ENCODE measurements around the gene APOC1. TPM values are rescaled to one million over a fixed set of nuclear protein-coding genes. Genes with fewer than 3 reads are reported as not detected.
A peak's percentile ranks its signal among the peaks of the same experiment; 100 is the strongest.

The APOC1 gene
- total and polyA plus RNA-seq, 4 donors, result 14.0 to 1,030 (median 217) TPM

GRCh38 chr19:44890366-44891015 lies 23.9 kb upstream of the APOC1 start:
- Histone ChIP-seq H3K4me1 (ENCODE audit: control insufficient read depth in 5 of 5, insufficient read depth in 5 of 5, low read length in 5 of 5) (peaks cover 4 to 19% (median 7%) of the 10 kb centered on the region in 5 donors), H3K9me3 (ENCODE audit: control insufficient read depth in 4 of 4, insufficient read depth in 3 of 4, low read length in 3 of 4) (no peaks in the 10 kb centered on the region), H3K27me3 (ENCODE audit: control insufficient read depth in 3 of 3, insufficient read depth in 3 of 3, low read length in 2 of 3) (no peaks in the 10 kb centered on the region), H3K27ac (ENCODE audit: low read depth in 1 of 2, low read length in 1 of 2) (peak overlapping the region; percentile 93 to 96), H3K36me3 (ENCODE audit: control insufficient read depth in 4 of 4, insufficient read depth in 4 of 4, low read length in 4 of 4) (peaks cover 11 to 28% (median 12%) of the 10 kb centered on the region in 4 donors), H3K4me3 (peak overlapping the region; percentile 53), H3K9ac (ENCODE audit: insufficient read depth in 1 of 2, low read length in 2 of 2) (peak overlapping the region in 1 of 2 donors; percentile 56)
- no peak for TF ChIP-seq CTCF (IDR thresholded peaks at IDR 0.05; ENCODE audit: control extremely low read depth, extremely low read depth)
- 0% methylated on average over 40 of the region's 40 CpGs for WGBS, 2 donors
- ATAC-seq (ENCODE audit: insufficient read depth, low FRiP score), result peak; percentile 92
- peak; percentile 100 for DNase-seq

DNA sequence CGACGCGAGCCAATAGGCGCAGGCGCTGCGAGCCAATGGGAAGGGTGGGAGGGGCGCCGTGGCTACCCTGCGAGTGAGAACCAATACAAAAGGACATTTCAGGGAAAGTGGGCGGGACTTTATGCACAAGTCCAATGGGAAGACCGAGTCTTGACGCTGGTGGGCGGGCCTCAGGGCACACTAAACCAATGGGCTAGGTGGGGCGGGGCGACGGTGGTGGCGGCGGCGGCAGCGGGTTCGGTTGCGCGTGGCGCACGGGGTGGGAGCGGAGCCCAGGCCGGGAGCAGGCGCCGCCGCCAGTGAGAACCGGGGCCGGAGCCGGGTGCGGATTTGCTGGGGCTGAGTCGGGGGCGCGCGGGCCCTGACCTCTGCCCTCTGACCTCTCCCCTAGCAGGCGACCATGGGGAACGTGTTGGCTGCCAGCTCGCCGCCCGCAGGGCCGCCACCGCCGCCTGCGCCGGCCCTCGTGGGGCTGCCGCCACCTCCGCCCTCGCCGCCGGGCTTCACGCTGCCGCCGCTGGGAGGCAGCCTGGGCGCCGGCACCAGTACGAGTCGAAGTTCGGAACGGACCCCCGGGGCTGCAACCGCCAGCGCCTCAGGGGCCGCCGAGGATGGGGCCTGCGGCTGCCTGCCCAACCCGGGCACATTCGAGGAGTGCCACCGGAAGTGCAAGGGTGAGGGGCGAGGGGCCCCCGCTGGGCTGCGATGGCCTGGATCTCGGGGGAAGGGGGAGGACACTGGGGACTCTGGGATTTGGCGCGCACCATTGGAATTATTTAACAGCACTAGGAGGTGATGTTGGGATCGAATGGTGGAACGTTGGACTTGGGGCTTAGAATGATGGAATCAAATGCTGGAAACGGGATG lies 23.2 kb upstream of the APOC1 start, which contains the start of gene TOMM40:
Gene TOMM40 (plus strand): TSS at position 239 of the 867 bp plus-strand sequence. CDS start 162 bp downstream, at position 401.
- H3K4me1 ChIP-seq (ENCODE audit: control insufficient read depth in 5 of 5, insufficient read depth in 5 of 5, low read length in 5 of 5), result peaks cover 4 to 19% (median 7%) of the 10 kb centered on the region in 5 donors
- no peaks in the 10 kb centered on the region for H3K9me3 ChIP-seq (ENCODE audit: control insufficient read depth in 4 of 4, insufficient read depth in 3 of 4, low read length in 3 of 4)
- no peak for TF ChIP-seq CTCF (IDR thresholded peaks at IDR 0.05; ENCODE audit: control extremely low read depth, extremely low read depth)
- no peak for ATAC-seq (ENCODE audit: insufficient read depth, low FRiP score)
- peak within 1 kb of the TSS; percentile 82 for H3K4me3 ChIP-seq
- DNase-seq, result peak in 2 of 3 donors; percentile 30 to 37
- peak within 1 kb of the TSS; percentile 93 to 96 for H3K27ac ChIP-seq (ENCODE audit: low read depth in 1 of 2, low read length in 1 of 2)
- peak within 1 kb of the TSS; percentile 56 to 78 for H3K9ac ChIP-seq (ENCODE audit: insufficient read depth in 1 of 2, low read length in 2 of 2)
- H3K27me3 ChIP-seq (ENCODE audit: control insufficient read depth in 3 of 3, insufficient read depth in 3 of 3, low read length in 2 of 3), result no peaks in the 10 kb centered on the region
- peaks cover 14 to 36% (median 17%) of the 10 kb centered on the region in 4 donors for H3K36me3 ChIP-seq (ENCODE audit: control insufficient read depth in 4 of 4, insufficient read depth in 4 of 4, low read length in 4 of 4)
- 0 to 1% methylated on average over 68 to 81 of the region's 81 CpGs for WGBS, 2 donors

DNA sequence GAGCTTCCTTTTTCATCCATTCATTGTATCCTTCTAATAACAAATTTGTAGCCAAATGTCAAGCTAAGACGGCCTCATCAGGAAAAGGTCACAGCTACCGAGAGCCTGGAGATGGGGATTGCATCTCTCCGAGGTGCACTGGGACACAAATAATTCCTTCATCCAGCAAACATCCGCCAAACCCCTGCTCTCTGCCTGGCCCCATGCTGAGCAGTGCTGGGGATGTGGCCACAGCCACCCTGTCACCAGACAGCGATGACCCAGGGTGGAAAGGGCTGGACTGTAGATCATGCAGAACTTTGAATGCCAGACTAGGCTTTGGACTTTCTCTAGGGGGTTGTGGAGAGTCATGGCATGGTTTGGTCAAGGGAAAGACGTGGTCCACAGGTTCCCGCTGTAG lies 21.5 kb upstream of the APOC1 start:
- H3K27ac ChIP-seq (ENCODE audit: low read depth in 1 of 2, low read length in 1 of 2), result no peak overlapping the region

More for the DNA sequence above, 21.5 kb upstream of the APOC1 start:
- Histone ChIP-seq H3K9ac (ENCODE audit: insufficient read depth in 1 of 2, low read length in 2 of 2) (no peak overlapping the region), H3K27me3 (ENCODE audit: control insufficient read depth in 3 of 3, insufficient read depth in 3 of 3, low read length in 2 of 3) (no peaks in the 10 kb centered on the region), H3K9me3 (ENCODE audit: control insufficient read depth in 4 of 4, insufficient read depth in 3 of 4, low read length in 3 of 4) (no peaks in the 10 kb centered on the region), H3K4me3 (no peak overlapping the region), H3K36me3 (ENCODE audit: control insufficient read depth in 4 of 4, insufficient read depth in 4 of 4, low read length in 4 of 4) (peaks cover 15 to 47% (median 22%) of the 10 kb centered on the region in 4 donors), H3K4me1 (ENCODE audit: control insufficient read depth in 5 of 5, insufficient read depth in 5 of 5, low read length in 5 of 5) (peaks cover 4 to 19% (median 7%) of the 10 kb centered on the region in 5 donors)
- TF ChIP-seq CTCF (IDR thresholded peaks at IDR 0.05; ENCODE audit: control extremely low read depth, extremely low read depth), result no peak
- WGBS, 2 donors, result 93 to 94% methylated on average over 7 of the region's 7 CpGs
- ATAC-seq (ENCODE audit: insufficient read depth, low FRiP score) (no peak), DNase-seq (no peak)

All from lung (tissue), 12 donors.